Measurements from ENCODE around the gene FGF9.

The FGF9 gene

GRCh38 chr13:21639561-21639960 is 31.3 kb upstream of the FGF9 start:
- TF ChIP-seq CTCF (IDR thresholded peaks at IDR 0.05; ENCODE audit: low read depth, low read length, missing control alignments): no peak

GRCh38 chr13:21641629-21642028 is 29.2 kb upstream of the FGF9 start:
- no peak for DNase-seq (ENCODE audit: low read depth)
- H3K4me3 ChIP-seq (ENCODE audit: low read depth, low read length): no peak overlapping the region
- TF ChIP-seq CTCF (IDR thresholded peaks at IDR 0.05; ENCODE audit: low read depth, low read length, missing control alignments): no peak

More at GRCh38 chr13:21639561-21639960, 31.3 kb upstream of the FGF9 start:
- no peak overlapping the region for H3K4me3 ChIP-seq (ENCODE audit: low read depth, low read length)
- no peak for DNase-seq (ENCODE audit: low read depth)

GRCh38 chr13:21657538-21657937 is 13.3 kb upstream of the FGF9 start:
- no peak for TF ChIP-seq CTCF (IDR thresholded peaks at IDR 0.05; ENCODE audit: low read depth, low read length, missing control alignments)
- no peak overlapping the region for H3K4me3 ChIP-seq (ENCODE audit: low read depth, low read length)
- no peak for DNase-seq (ENCODE audit: low read depth)

- no peak for TF ChIP-seq CTCF (IDR thresholded peaks at IDR 0.05; ENCODE audit: low read depth, low read length, missing control alignments)
- no peak for DNase-seq (ENCODE audit: low read depth)
- no peak overlapping the region for H3K4me3 ChIP-seq (ENCODE audit: low read depth, low read length)
Observed at GRCh38 chr13:21659087-21659486, 11.8 kb upstream of the FGF9 start.

- H3K4me3 ChIP-seq (ENCODE audit: low read depth, low read length): no peak overlapping the region
- DNase-seq (ENCODE audit: low read depth): no peak
- no peak for TF ChIP-seq CTCF (IDR thresholded peaks at IDR 0.05; ENCODE audit: low read depth, low read length, missing control alignments)
Observed at GRCh38 chr13:21661097-21661909, 9.6 kb upstream of the FGF9 start.

GRCh38 chr13:21663197-21663596 is 7.7 kb upstream of the FGF9 start:
- H3K4me3 ChIP-seq (ENCODE audit: low read depth, low read length): no peak overlapping the region
- DNase-seq (ENCODE audit: low read depth): no peak
- no peak for TF ChIP-seq CTCF (IDR thresholded peaks at IDR 0.05; ENCODE audit: low read depth, low read length, missing control alignments)

GRCh38 chr13:21668732-21669275 is 2.1 kb upstream of the FGF9 start:
- no peak for TF ChIP-seq CTCF (IDR thresholded peaks at IDR 0.05; ENCODE audit: low read depth, low read length, missing control alignments)
- DNase-seq (ENCODE audit: low read depth): no peak
- no peak overlapping the region for H3K4me3 ChIP-seq (ENCODE audit: low read depth, low read length)

Data from GM12864 (cell line).